NCI-H2227 (cell line): ENCODE measurements around the gene CDKAL1.
A peak's percentile ranks its signal among the peaks of the same experiment; 100 is the strongest.
"Not testable (repeated sequence)": the region's sequence is repeated elsewhere in the genome, so short reads cannot be mapped to it uniquely, and the experiment has no call there.

Experiments used
- DNase-seq: peaks from one replicate; lab custom pipeline; 2025; ENCODE audit not compliant: unreplicated experiment; lab: John Stamatoyannopoulos, UW

Gene CDKAL1

GRCh38 chr6:20534295-20535262 is at the start of gene CDKAL1:
CDKAL1 (plus strand) TSS chr6:20534457; CDS start chr6:20546351, 11,894 bp downstream.
- peak; percentile 91 for DNase-seq

- DNase-seq = no peak
These were observed 47.6 kb upstream of the CDKAL1 start for GRCh38 chr6:20486641-20487040.

GRCh38 chr6:20487669-20488375 is 46.4 kb upstream of the CDKAL1 start:
- DNase-seq = no peak

- DNase-seq = no peak
These were observed 43.7 kb upstream of the CDKAL1 start for GRCh38 chr6:20490591-20490990.

- DNase-seq = no peak
These were observed 42.2 kb upstream of the CDKAL1 start for GRCh38 chr6:20492099-20492498.

GRCh38 chr6:20497216-20498040 is 36.8 kb upstream of the CDKAL1 start:
- no peak for DNase-seq

- DNase-seq = no peak
These were observed 36.2 kb upstream of the CDKAL1 start for GRCh38 chr6:20498041-20498385.

GRCh38 chr6:20509212-20509611 is 25.0 kb upstream of the CDKAL1 start:
- DNase-seq = no peak

- no peak for DNase-seq
These were observed 22.4 kb upstream of the CDKAL1 start for GRCh38 chr6:20511852-20512251.

- DNase-seq = not testable (repeated sequence)
These were observed 9.0 kb upstream of the CDKAL1 start for GRCh38 chr6:20525208-20525607.

GRCh38 chr6:20529086-20529448 is 5.2 kb upstream of the CDKAL1 start:
- peak; percentile 72 for DNase-seq

GRCh38 chr6:20532881-20533280 is 1.4 kb upstream of the CDKAL1 start:
- DNase-seq = no peak

- DNase-seq = no peak
These were observed 437 bp upstream of the CDKAL1 start for GRCh38 chr6:20533746-20534294.

GRCh38 chr6:20538131-20538662 is 3.9 kb downstream of the CDKAL1 start:
- DNase-seq = no peak

GRCh38 chr6:20538907-20539306 is 4.7 kb downstream of the CDKAL1 start:
- DNase-seq = no peak

GRCh38 chr6:20539387-20539786 is 5.1 kb downstream of the CDKAL1 start:
- DNase-seq = no peak

- no peak for DNase-seq
These were observed 6.4 kb downstream of the CDKAL1 start for GRCh38 chr6:20540683-20541082.

- no peak for DNase-seq
These were observed 7.1 kb downstream of the CDKAL1 start for GRCh38 chr6:20541382-20541781.

- no peak for DNase-seq
These were observed 8.8 kb downstream of the CDKAL1 start for GRCh38 chr6:20542927-20543602.

- no peak for DNase-seq
These were observed 14.0 kb downstream of the CDKAL1 start for GRCh38 chr6:20548264-20548663.
